ENCODE measurements around the gene MDC1.

DNA sequence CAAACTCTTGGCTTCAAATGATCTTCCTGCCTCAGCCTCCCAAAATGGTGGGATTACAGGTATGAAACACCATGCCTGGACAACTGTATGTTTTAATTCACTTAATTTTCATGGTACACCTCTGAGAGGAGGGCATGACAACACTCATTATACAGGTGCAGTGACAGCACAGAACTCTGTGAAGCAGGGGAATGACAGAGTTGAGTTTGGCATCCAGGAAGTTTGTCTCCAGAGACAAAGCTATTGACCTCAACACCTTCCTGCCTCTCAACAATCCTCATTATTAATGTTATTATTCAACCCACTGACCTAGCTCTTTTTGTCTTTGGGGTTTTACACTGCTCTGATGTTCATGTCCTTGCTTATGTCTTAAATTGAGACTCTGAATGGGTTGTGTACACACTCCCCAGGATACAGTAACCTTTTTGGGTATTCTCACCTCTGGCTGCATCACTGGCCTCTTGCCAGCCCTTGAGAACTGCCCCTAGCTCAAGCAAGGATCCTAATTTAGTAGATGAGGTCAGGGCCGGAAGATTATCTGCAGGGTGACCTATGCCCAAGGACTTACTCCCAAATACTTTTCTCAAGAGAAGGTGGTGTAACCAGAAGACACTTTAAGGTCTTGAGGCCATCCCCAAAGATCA is 40.3 kb upstream of the MDC1 start:
- TF ChIP-seq POLR2AphosphoS5 (IDR thresholded peaks at IDR 0.05; ENCODE audit: low read depth, low read length) (no peak), EZH2phosphoT487 (IDR thresholded peaks at IDR 0.05; ENCODE audit: borderline replicate concordance) (no peak), TCF7L2 (IDR thresholded peaks at IDR 0.05; ENCODE audit: borderline replicate concordance, extremely low read depth, insufficient read depth, insufficient read length) (no peak), SRF (IDR thresholded peaks at IDR 0.05; ENCODE audit: low read depth) (no peak), ZFX (IDR thresholded peaks at IDR 0.05) (no peak), POLR2A (IDR thresholded peaks at IDR 0.05; ENCODE audit: borderline replicate concordance, extremely low read depth, insufficient read depth, insufficient read length) (no peak), EGR1 (IDR thresholded peaks at IDR 0.05; ENCODE audit: low read depth) (no peak), EZH2 (IDR thresholded peaks at IDR 0.05) (no peak), FOSL1 (IDR thresholded peaks at IDR 0.05; ENCODE audit: low read depth) (no peak)
- TF ChIP-seq, protein P1, sequence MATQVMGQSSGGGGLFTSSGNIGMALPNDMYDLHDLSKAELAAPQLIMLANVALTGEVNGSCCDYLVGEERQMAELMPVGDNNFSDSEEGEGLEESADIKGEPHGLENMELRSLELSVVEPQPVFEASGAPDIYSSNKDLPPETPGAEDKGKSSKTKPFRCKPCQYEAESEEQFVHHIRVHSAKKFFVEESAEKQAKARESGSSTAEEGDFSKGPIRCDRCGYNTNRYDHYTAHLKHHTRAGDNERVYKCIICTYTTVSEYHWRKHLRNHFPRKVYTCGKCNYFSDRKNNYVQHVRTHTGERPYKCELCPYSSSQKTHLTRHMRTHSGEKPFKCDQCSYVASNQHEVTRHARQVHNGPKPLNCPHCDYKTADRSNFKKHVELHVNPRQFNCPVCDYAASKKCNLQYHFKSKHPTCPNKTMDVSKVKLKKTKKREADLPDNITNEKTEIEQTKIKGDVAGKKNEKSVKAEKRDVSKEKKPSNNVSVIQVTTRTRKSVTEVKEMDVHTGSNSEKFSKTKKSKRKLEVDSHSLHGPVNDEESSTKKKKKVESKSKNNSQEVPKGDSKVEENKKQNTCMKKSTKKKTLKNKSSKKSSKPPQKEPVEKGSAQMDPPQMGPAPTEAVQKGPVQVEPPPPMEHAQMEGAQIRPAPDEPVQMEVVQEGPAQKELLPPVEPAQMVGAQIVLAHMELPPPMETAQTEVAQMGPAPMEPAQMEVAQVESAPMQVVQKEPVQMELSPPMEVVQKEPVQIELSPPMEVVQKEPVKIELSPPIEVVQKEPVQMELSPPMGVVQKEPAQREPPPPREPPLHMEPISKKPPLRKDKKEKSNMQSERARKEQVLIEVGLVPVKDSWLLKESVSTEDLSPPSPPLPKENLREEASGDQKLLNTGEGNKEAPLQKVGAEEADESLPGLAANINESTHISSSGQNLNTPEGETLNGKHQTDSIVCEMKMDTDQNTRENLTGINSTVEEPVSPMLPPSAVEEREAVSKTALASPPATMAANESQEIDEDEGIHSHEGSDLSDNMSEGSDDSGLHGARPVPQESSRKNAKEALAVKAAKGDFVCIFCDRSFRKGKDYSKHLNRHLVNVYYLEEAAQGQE (IDR thresholded peaks at IDR 0.05; ENCODE audit: low read depth), result no peak
- TF ChIP-seq, protein P2, sequence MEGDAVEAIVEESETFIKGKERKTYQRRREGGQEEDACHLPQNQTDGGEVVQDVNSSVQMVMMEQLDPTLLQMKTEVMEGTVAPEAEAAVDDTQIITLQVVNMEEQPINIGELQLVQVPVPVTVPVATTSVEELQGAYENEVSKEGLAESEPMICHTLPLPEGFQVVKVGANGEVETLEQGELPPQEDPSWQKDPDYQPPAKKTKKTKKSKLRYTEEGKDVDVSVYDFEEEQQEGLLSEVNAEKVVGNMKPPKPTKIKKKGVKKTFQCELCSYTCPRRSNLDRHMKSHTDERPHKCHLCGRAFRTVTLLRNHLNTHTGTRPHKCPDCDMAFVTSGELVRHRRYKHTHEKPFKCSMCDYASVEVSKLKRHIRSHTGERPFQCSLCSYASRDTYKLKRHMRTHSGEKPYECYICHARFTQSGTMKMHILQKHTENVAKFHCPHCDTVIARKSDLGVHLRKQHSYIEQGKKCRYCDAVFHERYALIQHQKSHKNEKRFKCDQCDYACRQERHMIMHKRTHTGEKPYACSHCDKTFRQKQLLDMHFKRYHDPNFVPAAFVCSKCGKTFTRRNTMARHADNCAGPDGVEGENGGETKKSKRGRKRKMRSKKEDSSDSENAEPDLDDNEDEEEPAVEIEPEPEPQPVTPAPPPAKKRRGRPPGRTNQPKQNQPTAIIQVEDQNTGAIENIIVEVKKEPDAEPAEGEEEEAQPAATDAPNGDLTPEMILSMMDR (IDR thresholded peaks at IDR 0.05 in 2 of 3, conservative IDR thresholded peaks at IDR 0.05 in 1 of 3; ENCODE audit: borderline replicate concordance in 1 of 3, insufficient read depth in 1 of 3, low read depth in 2 of 3, low read length in 2 of 3), result no peak
- TF ChIP-seq, protein P3, sequence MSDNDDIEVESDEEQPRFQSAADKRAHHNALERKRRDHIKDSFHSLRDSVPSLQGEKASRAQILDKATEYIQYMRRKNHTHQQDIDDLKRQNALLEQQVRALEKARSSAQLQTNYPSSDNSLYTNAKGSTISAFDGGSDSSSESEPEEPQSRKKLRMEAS (IDR thresholded peaks at IDR 0.05), result no peak
- TF ChIP-seq, protein P4, sequence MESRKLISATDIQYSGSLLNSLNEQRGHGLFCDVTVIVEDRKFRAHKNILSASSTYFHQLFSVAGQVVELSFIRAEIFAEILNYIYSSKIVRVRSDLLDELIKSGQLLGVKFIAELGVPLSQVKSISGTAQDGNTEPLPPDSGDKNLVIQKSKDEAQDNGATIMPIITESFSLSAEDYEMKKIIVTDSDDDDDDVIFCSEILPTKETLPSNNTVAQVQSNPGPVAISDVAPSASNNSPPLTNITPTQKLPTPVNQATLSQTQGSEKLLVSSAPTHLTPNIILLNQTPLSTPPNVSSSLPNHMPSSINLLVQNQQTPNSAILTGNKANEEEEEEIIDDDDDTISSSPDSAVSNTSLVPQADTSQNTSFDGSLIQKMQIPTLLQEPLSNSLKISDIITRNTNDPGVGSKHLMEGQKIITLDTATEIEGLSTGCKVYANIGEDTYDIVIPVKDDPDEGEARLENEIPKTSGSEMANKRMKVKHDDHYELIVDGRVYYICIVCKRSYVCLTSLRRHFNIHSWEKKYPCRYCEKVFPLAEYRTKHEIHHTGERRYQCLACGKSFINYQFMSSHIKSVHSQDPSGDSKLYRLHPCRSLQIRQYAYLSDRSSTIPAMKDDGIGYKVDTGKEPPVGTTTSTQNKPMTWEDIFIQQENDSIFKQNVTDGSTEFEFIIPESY (IDR thresholded peaks at IDR 0.05; ENCODE audit: extremely low read depth, insufficient replicate concordance, low read length), result no peak
- TF ChIP-seq, protein P5, sequence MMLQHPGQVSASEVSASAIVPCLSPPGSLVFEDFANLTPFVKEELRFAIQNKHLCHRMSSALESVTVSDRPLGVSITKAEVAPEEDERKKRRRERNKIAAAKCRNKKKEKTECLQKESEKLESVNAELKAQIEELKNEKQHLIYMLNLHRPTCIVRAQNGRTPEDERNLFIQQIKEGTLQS (IDR thresholded peaks at IDR 0.05), result no peak
